Panc1 (cell line): Measurements from ENCODE around the gene IFI44.

Source experiments
- CTCF ChIP-seq: fragments of 450-650 bp; IDR thresholded peaks from 2 replicates; pipeline ENCODE4 v1.5.1; 2017; ENCODE audit warnings: mild to moderate bottlenecking
- POLR2AphosphoS5 ChIP-seq: IDR thresholded peaks from 2 replicates; pipeline ENCODE4 v1.6.1; 2012; ENCODE audit warnings: mild to moderate bottlenecking, low read depth, low read length, moderate library complexity
- SIN3A ChIP-seq: IDR thresholded peaks from 2 replicates; pipeline ENCODE4 v1.6.1; 2012; ENCODE audit warnings: low read depth, mild to moderate bottlenecking, low read length, moderate library complexity, borderline replicate concordance; ENCODE audit not compliant: insufficient read depth
- TCF7L2 ChIP-seq: IDR thresholded peaks from 2 replicates; pipeline ENCODE4 v1.6.1; 2011; ENCODE audit warnings: mild to moderate bottlenecking, low read depth, low read length, inconsistent platforms

- TF ChIP-seq CTCF = no peak
- TF ChIP-seq POLR2AphosphoS5 = no peak
- no peak for TF ChIP-seq TCF7L2
- TF ChIP-seq SIN3A = no peak
Observed at GRCh38 chr1:78627321-78627720, 22.3 kb upstream of the IFI44 start.
